PC-9 (cell line): ENCODE data around the gene SLC39A8. TPM values are rescaled to one million over a fixed set of nuclear protein-coding genes. Genes with fewer than 3 reads are reported as not detected.

Source experiments
- BruUV-seq: library from RNA; stranded (reverse); fragments of 400-500 nt; replicated peaks from 2 replicates; lab custom pipeline; 2021; lab: Mats Ljungman, UMichigan
- CTCF ChIA-PET: fragments of 300-600 bp; sonication (Branson Sonifier 250); formaldehyde crosslinking; loops from one replicate; lab custom pipeline; 2022; ENCODE audit warnings: antibody characterized with exemption; lab: Charles Lee
- POLR2A ChIA-PET: fragments of 300-600 bp; sonication (Branson Sonifier 250); formaldehyde crosslinking; loops from one replicate; lab custom pipeline; 2022; ENCODE audit warnings: antibody characterized with exemption; ENCODE audit not compliant: unreplicated experiment; lab: Charles Lee
- DNase-seq, 2 experiments: peaks; one replicate each; pipeline versions ENCODE4 v3.0.0 to v3.0.0-alpha.2; 2015 to 2022; ENCODE audit warnings: mixed read lengths in 1 of 2
- H2AFZ ChIP-seq: fragments of 200-600 bp; sonication (generic); 2 replicates; pipeline ENCODE4 v1.8.1; 2017; ENCODE audit warnings: antibody characterized with exemption
- H3F3A ChIP-seq: fragments of 200-600 bp; sonication (generic); 2 replicates; pipeline ENCODE4 v1.8.1; 2017; ENCODE audit warnings: antibody characterized with exemption, mild to moderate bottlenecking, low read depth; ENCODE audit not compliant: insufficient read depth
- H3K27ac ChIP-seq: fragments of 200-600 bp; sonication (generic); 2 replicates; pipeline ENCODE4 v1.6.1; 2016; ENCODE audit warnings: mixed run types
- H3K27me3 ChIP-seq: fragments of 200-600 bp; sonication (generic); 2 replicates; pipeline ENCODE4 v1.6.1; 2016; ENCODE audit warnings: low read depth, mixed run types; ENCODE audit not compliant: insufficient read depth
- H3K36me3 ChIP-seq: fragments of 200-600 bp; sonication (generic); 2 replicates; pipeline ENCODE4 v1.6.1; 2016; ENCODE audit warnings: low read depth, mixed run types
- H3K4me1 ChIP-seq: fragments of 200-600 bp; sonication (generic); replicated peaks from 2 replicates; pipeline ENCODE4 v1.6.1; 2016; ENCODE audit warnings: mixed run types; ENCODE audit not compliant: insufficient read depth
- H3K4me2 ChIP-seq: fragments of 200-600 bp; sonication (generic); 2 replicates; pipeline ENCODE4 v1.6.1; 2017; ENCODE audit warnings: mixed run types
- H3K4me3 ChIP-seq: fragments of 200-600 bp; sonication (generic); 2 replicates; pipeline ENCODE4 v1.6.1; 2016; ENCODE audit warnings: mixed run types
- H3K79me2 ChIP-seq: fragments of 200-600 bp; sonication (generic); 2 replicates; pipeline ENCODE4 v1.6.1; 2017; ENCODE audit warnings: low read depth, mixed run types
- H3K9me2 ChIP-seq: fragments of 200-600 bp; sonication (generic); 2 replicates; pipeline ENCODE4 v1.8.1; 2017; ENCODE audit warnings: mild to moderate bottlenecking; ENCODE audit not compliant: insufficient read depth
- H3K9me3 ChIP-seq: fragments of 200-600 bp; sonication (generic); 2 replicates; pipeline ENCODE4 v1.8.1; 2016; ENCODE audit warnings: low read depth; ENCODE audit not compliant: insufficient read depth
- H4K20me1 ChIP-seq: fragments of 200-600 bp; sonication (generic); 2 replicates; pipeline ENCODE4 v1.8.1; 2017; ENCODE audit not compliant: insufficient read depth
- EZH2 ChIP-seq: fragments of 200-600 bp; sonication (generic); IDR thresholded peaks from 2 replicates; pipeline ENCODE4 v1.8.0; 2017; ENCODE audit warnings: antibody characterized with exemption, low read depth
- intact Hi-C: fragments of 100-400 bp; cut with micrococcal nuclease; formaldehyde crosslinking; loops from one replicate; pipeline ENCODE4 v1.10.0; 2022; ENCODE audit not compliant: unreplicated experiment
- total RNA-seq: library from RNA; stranded (reverse); gene quantifications from 2 replicates; pipeline ENCODE4 v1.2.3, GENCODE V29; 2021
- TF ChIP-seq, protein P1 (sequence below): fragments of 200-600 bp; sonication (generic); conservative IDR thresholded peaks from 2 replicates; pipeline ENCODE4 v1.6.1; 2017; ENCODE audit warnings: mixed run types, antibody characterized with exemption, mild to moderate bottlenecking, moderate library complexity

SLC39A8 gene
- total RNA-seq, 1 experiment from 2014 or later, result 14.5 TPM

DNA sequence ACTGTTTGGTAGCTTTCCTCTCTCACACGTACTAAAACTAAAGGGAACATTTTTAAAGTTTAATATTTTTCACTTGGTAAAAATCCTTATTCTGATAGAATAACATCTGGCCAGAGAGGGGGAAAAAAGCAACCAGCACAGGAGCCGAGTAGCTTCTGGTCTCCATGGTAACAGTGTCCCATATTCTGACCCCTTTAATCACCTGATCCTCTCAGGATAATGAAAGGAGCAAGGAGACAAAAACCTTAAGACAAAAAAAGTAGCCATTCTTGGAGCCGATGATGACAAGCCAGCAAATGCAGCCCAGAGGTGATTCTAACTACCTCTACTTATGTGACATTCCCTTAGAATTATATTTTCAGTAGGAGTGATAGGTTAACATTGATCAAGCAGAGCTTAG is 126.6 kb downstream of the SLC39A8 start:
- DNase-seq, result no peak
- H2AFZ ChIP-seq, result no peak overlapping the region
- H3K9me3 ChIP-seq, result no peaks in the 10 kb centered on the region; the same call in 1 of the 2 replicates
- H3K27me3 ChIP-seq, result no peaks in the 10 kb centered on the region
- intact Hi-C loops, result no loop called here
- H3K4me2 ChIP-seq, result no peak overlapping the region
- H3K4me1 ChIP-seq, result 0 out of 2 replicates have a peak, but pooled peaks cover 4% of the 10 kb centered on the region
- ChIA-PET CTCF (no interaction called here), POLR2A (no interaction called here)
- no peak overlapping the region for H3K4me3 ChIP-seq
- H3K27ac ChIP-seq, result no peak overlapping the region
- H3K36me3 ChIP-seq, result no peaks in the 10 kb centered on the region
- no peaks in the 10 kb centered on the region for H3K9me2 ChIP-seq
- no TSS peak for BruUV-seq
- no peak for TF ChIP-seq EZH2
- TF ChIP-seq, protein P1, sequence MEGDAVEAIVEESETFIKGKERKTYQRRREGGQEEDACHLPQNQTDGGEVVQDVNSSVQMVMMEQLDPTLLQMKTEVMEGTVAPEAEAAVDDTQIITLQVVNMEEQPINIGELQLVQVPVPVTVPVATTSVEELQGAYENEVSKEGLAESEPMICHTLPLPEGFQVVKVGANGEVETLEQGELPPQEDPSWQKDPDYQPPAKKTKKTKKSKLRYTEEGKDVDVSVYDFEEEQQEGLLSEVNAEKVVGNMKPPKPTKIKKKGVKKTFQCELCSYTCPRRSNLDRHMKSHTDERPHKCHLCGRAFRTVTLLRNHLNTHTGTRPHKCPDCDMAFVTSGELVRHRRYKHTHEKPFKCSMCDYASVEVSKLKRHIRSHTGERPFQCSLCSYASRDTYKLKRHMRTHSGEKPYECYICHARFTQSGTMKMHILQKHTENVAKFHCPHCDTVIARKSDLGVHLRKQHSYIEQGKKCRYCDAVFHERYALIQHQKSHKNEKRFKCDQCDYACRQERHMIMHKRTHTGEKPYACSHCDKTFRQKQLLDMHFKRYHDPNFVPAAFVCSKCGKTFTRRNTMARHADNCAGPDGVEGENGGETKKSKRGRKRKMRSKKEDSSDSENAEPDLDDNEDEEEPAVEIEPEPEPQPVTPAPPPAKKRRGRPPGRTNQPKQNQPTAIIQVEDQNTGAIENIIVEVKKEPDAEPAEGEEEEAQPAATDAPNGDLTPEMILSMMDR, result no peak
- no peaks in the 10 kb centered on the region for H3K79me2 ChIP-seq
- H3F3A ChIP-seq, result peaks cover 3% of the 10 kb centered on the region; the same call in 1 of the 2 replicates
- no peaks in the 10 kb centered on the region for H4K20me1 ChIP-seq

DNA sequence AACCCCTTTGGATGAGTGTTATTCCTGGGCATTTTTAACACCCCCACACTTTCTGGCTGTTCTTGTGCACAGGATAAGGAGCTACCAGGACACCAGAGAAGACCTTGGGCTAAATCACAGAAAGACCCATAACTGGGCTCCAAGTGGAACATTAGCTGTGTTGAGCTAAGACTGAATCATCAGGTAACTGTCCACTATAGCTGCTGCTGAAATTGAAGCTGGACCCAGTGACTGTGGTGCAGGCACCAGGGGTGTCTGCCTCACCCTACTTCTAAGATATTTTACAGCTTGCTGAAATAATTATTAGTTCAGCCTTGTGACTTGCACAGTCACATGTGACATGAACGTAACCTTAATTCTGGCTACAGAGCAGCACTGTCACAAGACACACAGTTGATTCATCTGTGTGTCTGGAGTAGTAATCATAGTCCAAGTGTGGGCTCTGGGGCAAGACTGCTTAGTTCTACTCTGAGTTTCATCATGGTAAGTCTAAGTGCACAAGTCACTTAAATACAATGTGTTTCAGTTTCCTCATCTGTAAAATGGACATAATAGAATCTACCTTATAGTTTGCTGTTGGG is 127.4 kb downstream of the SLC39A8 start:
- intact Hi-C loops, result no loop called here

GRCh38 chr4:102217345-102217744 is 127.9 kb downstream of the SLC39A8 start:
- no peaks in the 10 kb centered on the region for H3K36me3 ChIP-seq
- H2AFZ ChIP-seq, result no peak overlapping the region
- H3K27ac ChIP-seq, result no peak overlapping the region
- POLR2A ChIA-PET, result no interaction called here
- H4K20me1 ChIP-seq, result no peaks in the 10 kb centered on the region
- no peaks in the 10 kb centered on the region for H3K27me3 ChIP-seq
- intact Hi-C loops, result no loop called here
- no peaks in the 10 kb centered on the region for H3K9me2 ChIP-seq
- TF ChIP-seq, protein P1, result no peak
- no peak for TF ChIP-seq EZH2
- H3K4me2 ChIP-seq, result no peak overlapping the region
- H3K4me3 ChIP-seq, result no peak overlapping the region
- DNase-seq, result peak in 1 of 2 experiments; percentile 57
- H3K79me2 ChIP-seq, result no peaks in the 10 kb centered on the region
- H3F3A ChIP-seq, result peaks cover 3% of the 10 kb centered on the region; the same call in 1 of the 2 replicates
- BruUV-seq, result no TSS peak
- 0 out of 2 replicates have a peak, but pooled peaks cover 4% of the 10 kb centered on the region for H3K4me1 ChIP-seq
- CTCF ChIA-PET, result interaction anchor here (0.6 kb wide), 1 partner anchor 790 kb away, joined by 3 read pairs; no protein-coding TSS in a partner anchor
- H3K9me3 ChIP-seq, result no peaks in the 10 kb centered on the region; the same call in 1 of the 2 replicates

More for the DNA sequence above, 127.4 kb downstream of the SLC39A8 start:
- Histone ChIP-seq H3K36me3 (no peaks in the 10 kb centered on the region), H2AFZ (no peak overlapping the region), H3K27ac (no peak overlapping the region), H3F3A (peaks cover 3% of the 10 kb centered on the region; the same call in 1 of the 2 replicates), H3K4me3 (no peak overlapping the region), H4K20me1 (no peaks in the 10 kb centered on the region), H3K9me2 (no peaks in the 10 kb centered on the region), H3K4me2 (no peak overlapping the region), H3K9me3 (no peaks in the 10 kb centered on the region; the same call in 1 of the 2 replicates), H3K27me3 (no peaks in the 10 kb centered on the region), H3K4me1 (0 out of 2 replicates have a peak, but pooled peaks cover 4% of the 10 kb centered on the region), H3K79me2 (no peaks in the 10 kb centered on the region)
- BruUV-seq, result no TSS peak
- no peak for TF ChIP-seq EZH2
- DNase-seq, result no peak
- ChIA-PET POLR2A (no interaction called here), CTCF (no interaction called here)
